Renal pelvis (tissue), 4 donors: ENCODE results near the gene PARP3. TPM values are rescaled to one million over a fixed set of nuclear protein-coding genes. Genes with fewer than 3 reads are reported as not detected.

Source experiments
- DNase-seq: peaks from one replicate; pipeline ENCODE4 v3.0.0-alpha.2; 2013
- polyA plus RNA-seq, 3 donors: library from polyadenylated mRNA; unstranded; fragments of 120-200 nt; gene quantifications; one replicate each; pipeline ENCODE4 v1.2.1, GENCODE V29; 2013; ENCODE audit not compliant: insufficient read length in 3 of 3

Gene PARP3
- polyA plus RNA-seq, 3 donors, result 17.6 to 23.3 (median 20.2) TPM

DNA sequence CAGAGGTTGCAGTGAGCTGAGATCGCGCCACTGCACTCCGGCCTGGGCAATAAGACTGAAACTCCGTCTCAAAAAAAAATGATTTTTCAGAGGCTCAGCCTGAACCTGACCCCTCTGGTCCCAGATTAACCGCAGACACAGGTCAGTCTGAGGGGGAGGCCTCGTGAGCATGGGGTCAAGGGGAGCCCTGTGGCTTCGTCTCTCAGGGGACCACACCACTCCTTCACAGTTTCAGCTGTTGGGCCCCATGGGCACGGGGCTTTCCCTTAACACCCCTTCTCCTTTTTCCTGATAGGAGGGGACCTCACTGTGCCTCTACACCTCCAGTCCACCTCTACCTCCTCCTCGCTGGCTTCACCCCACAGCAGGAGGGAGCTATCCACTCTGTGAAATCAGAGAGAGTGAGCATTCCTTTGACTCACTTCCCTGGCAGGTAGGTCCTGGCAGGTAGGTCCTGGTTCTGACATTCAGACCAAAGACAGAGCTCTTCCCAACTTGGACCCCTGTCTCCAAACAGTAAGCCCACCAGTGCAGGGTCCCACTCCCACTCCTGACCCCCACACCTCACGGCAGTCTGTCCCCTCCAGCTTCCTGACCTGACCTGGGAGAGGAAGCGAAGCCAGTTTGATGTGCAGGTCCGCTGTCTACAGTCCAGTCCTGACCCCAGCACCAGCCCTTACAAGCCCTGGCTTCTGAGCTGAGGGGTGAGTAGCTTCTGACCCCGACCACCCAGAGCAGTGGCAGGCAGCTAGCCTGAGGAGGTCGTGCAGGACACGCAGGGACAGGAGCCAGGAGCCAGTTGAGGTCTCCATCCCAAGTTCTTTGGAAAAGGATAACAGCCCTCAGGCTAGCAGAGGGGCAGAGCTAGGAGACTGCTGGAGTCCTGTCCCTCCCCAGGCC is 9.4 kb upstream of the PARP3 start:
- DNase-seq, result no peak

DNA sequence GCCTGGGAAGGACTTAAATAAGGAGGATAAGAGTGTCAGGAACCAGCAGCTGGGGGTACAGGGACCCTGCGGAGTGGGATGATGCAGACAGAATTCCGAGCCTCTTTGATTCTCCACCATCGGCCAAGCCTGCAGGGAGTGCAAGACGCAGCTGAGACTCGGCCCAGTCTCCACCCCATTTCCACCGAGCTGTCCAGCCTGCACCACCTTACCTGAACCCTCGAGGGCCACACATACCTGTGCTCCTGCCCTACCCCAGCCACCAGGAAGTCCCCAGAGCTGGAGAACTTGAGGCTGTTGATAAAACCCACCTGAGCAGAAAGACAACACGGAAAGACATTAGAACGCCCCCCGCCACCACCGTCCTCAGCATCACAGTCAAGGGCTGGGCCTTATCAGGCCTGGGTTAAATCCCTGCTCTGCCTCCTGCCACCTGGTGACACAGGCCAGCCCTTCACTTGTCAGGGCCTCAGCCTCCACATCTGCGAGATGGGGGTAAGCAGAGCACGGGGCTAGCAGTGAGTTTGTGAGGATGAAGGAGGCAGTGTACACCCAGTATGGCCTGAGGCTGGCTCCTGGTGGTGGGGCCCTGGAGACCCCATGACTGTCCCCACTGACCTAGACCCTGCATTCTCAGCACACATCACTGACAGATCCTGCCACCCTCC is 8.6 kb upstream of the PARP3 start:
- DNase-seq, result no peak

DNA sequence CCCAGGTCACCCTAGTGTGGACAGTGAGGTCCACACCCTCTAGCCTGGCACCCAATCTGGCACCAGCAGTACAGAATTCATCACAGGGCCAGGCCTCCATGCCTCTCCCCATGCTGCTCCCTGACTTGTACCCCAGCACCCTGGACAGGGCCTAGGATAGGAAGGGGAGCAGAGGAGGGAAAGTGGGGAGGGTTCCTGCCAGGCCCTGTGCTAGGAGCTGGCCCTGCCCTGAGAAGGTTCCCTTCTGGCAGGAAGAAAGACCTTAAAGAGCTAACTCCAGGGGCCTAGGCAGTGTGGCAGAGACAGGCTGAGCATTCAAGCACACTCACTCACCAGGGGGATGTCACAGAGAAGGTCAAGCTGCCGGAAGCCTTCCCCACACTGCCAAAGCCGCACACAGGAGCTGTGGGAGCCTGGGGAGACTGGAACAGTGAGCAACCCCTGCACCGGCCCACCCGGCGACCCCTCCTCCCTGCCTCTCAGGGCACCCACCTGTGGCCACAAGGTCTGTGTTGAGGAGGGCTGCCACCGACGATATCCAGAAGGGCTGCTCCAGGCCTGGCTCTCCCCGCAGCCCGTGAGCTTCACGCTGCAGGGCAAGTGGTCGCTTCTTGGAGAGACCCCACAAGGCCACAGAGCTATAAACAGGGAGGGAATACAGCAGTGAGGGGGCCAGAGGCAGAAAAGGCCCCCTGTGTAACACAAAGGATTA is 7.9 kb upstream of the PARP3 start:
- no peak for DNase-seq

DNA sequence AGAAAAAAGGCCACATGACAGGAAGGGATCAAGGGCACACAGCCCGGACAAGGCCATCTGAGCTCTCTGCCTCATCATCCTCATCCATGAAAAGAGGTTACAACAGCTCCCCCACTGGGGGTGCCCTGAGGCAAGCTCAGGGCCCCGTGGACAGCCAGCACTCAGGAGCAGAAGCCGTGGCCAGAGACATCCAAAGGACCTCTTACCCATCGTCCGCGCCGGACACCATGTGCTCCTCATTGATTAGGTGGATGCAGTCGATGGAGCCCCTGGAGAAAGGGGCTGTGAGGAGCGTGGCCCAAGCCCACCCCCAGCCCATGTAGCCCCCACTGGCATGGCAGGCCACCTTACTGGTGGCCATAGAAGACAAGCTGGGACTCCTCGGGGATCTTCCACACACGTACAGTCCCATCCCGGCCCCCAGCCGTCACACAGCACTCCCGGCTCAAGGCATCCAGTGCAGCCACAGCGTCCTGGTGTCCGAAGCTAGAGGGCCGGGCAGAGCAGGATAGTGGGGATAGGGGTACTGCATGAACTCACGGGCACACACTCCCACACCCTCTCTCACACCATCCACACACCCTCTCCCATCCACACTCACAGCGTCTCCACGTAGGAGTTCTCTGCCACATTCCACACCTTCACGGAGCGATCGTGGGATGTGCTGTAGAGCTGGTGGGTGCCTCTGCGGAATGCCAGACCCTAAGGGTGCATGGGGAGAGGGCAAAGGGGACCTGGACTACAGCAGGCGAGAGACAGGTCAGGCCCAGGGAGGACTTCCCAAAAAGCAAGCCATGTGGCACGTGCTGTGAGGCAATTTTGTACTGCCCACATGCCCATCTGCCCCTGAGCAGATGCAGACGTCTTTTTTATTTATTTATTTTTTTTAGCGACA is 6.9 kb upstream of the PARP3 start:
- no peak for DNase-seq

DNA sequence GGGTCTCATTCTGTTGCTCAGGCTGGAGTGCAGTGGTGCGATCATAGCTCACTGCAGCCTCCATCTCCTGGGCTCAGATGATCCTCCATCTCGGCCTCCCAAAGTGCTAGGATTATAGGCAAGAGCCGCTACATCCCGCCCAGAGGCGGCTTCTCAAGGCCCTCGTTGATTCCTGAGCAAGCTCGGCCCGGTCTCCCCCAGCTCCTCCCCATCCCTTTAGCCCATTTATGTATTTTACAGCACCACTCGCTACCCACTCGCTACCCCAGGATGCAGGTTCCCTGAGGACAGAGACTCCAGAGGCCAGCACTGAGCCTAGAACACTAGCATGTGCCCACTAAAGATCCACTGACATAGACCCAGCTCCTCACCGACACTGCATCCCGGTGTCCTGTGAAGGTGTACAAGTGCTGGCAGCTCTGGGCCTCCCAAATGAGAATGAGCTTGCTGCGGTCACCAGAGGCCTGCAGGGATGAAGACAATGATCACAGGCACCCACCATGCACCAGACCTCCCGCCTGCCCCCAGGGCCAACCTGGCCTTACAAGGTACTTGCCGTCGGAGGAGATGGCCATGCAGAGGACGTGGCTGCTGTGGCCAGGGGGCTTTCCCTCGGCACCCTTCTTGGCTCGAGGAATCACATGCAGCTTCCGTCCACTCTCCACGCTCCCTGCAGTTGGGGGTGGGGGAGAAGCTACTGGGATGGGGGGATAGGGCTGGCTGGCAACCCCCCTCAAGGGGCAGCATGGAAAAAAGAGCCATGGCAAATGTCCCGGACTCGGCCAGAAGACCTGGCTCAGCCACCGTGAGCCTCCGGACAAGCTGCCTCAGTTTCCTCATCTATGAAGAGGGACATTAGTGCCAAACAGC is 6.0 kb upstream of the PARP3 start:
- DNase-seq, result no peak

DNA sequence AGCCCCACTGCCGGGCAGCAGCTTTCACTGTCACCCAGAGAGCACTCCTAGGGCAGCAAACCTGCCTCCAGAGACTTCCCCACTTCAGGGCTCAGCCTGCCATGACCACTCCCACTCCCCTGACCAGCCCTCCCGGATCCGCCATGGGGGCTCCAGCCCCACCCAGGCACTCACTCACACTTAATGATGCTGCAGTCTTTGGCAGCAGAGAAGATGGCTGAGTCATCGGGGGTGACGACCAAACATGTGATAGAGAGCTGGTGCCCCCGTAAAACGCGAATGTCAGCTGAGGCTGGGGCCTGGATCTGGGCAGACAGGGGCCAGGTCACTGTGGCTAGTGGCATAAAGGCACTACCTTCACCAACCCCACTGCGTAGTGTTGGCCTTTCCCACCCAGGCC is 5.1 kb upstream of the PARP3 start:
- no peak for DNase-seq

DNA sequence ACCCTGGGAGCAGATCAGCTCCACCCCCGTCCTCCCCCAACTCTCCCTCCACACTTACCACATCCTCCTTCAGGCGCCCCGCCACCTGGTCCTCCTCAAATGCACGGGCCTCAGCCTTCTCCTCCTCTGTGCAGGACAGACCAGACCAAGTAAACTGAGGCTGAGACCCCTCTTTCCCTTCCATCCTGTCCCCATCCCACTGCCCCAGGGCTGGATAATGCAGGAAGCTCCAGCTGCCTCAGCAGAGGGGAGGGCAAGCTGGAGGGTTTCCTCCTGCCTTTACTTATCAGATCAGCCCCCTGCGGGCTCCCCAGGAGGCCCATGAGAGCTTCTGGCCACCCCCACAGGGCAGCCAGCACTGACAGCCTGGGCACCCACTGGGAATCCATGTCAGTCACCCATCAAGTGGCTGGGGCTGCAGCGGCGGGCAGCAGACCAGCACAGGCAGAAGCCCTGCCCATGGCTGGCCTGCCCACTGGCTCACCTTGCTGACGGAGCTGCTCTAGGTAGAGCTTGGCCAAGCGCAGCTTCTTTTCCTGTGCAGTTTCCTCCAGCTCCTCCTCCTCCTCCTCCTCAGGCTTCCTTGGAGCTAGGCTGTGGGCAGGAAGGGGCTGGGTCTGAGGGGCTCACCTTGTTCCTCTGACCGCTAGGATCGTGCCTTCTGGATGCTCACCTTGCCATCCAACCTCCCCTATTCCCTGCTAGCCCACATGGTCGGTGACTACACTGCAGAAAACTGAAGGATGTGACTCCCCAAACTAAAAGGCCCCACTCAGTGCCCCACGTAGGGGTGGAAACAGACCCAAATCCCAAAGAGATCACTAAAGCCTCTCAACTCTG is 4.3 kb upstream of the PARP3 start:
- DNase-seq, result no peak

DNA sequence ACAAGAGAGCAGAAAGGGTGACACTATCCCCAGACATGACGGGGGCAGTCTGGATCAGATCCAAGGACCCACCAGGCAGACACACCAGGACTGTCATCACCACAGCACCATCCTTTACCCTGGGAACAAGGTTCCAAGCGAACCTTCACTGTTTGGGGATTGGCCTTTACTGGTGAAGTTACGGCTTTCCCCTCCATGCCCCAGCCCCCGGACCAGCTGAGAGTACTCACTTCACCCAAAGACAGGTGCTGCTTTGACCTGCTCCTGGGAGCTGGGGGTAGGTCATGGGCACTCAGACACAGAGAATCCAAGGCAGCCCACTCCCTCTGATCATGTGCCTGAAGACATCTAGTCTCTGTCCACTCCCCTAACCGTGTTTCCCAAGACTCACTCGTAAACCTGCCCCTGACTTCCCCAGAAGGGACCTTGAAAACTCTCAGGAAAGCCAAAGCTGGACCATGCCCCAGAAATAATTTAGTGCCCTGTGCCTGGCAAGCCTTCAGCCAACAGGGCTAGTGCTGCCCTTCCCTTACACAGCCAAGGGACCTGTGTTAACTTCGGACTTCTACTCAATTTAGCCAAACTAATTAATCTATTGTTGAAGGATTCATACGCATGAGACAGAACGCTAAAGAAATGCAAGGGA is 3.3 kb upstream of the PARP3 start:
- DNase-seq, result no peak

DNA sequence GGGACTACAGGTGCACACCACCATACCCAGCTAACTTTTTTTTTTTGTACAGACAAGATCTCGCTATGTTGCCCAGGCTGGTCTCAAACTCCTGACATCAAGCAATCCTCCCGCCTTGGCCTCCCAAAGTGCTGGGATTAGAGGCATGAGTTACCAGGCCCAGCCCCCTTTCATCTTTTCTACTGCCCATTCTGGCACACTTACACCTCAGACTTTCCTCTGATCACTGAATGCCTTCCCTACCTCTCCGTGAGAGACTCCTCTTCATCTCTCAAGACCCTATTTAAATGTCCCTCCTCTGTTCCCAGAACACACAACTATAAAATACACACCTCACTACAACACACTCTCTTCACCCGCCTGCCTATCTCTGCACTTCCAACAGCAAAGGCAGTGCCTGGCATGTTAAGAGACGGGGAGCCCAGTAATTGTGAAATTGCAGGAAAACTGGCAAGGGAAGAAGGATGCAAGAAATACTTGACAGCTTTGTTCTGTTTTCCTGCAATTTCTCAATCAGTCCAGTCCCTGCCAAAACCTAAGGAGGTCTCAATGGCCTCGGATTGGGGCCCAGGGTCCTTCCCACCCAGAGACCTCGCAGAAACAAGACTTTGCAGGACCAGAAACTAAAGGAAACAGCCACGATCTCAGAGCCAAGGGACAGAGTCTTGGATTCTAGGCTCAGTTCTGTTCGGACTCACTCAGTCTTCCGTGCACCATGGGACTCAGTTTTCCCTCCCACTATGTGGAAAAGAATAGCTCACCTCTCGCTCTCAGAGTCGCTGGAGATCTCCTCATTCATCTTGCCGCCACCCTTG is 1.3 kb upstream of the PARP3 start:
- DNase-seq, result no peak

DNA sequence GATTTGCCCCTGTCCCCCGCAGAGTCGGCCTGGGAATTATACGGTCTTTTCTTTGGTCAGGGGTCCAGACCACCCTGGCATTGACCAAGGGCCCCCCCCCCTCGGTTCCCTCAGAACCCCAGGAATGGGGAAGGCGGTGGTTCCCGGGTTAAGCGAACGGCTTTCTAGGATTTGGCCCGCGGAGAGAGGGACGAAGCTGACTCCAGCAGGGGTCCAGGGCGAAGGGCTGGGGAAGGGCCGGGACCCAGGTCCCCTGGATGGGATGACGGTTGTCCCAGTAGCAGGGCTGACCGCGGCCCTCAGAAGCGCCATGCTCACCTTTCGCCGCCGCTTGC is 733 bp upstream of the PARP3 start:
- no peak for DNase-seq

DNA sequence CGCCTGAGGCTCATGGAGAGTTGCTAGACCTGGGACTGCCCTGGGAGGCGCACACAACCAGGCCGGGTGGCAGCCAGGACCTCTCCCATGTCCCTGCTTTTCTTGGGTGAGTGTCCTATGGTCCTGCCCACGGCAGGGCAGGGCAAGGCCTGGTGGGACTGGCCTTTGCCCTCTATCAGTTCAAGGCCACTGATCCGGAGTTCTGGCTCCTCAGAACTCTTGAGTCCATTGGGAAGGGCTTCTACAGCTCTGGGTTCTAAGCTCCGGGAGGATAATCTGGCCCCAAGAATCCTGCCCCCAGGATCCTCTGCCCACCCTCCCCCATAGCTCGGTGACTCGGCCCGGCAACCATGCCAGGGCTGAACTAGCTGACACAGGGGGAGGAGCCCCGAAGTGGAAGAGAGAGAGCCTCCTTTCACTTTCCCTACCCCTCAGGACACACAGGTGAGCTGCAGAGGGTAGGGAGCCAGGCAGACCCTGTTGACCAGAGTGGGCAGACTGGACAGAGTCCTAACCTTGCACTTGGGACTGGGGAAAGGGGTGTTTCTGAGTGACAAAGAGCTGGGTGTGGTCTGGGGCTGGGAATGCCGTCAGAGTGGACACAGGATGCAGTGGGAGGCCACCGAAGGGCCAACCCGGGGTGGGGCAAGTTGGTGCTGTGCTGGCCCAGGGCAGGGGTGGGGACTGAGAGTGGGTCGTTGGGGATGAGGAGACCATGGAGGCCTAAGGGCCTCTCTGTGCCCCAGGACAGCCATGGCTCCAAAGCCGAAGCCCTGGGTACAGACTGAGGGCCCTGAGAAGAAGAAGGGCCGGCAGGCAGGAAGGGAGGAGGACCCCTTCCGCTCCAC is 664 bp downstream of the PARP3 start:
- no peak for DNase-seq

DNA sequence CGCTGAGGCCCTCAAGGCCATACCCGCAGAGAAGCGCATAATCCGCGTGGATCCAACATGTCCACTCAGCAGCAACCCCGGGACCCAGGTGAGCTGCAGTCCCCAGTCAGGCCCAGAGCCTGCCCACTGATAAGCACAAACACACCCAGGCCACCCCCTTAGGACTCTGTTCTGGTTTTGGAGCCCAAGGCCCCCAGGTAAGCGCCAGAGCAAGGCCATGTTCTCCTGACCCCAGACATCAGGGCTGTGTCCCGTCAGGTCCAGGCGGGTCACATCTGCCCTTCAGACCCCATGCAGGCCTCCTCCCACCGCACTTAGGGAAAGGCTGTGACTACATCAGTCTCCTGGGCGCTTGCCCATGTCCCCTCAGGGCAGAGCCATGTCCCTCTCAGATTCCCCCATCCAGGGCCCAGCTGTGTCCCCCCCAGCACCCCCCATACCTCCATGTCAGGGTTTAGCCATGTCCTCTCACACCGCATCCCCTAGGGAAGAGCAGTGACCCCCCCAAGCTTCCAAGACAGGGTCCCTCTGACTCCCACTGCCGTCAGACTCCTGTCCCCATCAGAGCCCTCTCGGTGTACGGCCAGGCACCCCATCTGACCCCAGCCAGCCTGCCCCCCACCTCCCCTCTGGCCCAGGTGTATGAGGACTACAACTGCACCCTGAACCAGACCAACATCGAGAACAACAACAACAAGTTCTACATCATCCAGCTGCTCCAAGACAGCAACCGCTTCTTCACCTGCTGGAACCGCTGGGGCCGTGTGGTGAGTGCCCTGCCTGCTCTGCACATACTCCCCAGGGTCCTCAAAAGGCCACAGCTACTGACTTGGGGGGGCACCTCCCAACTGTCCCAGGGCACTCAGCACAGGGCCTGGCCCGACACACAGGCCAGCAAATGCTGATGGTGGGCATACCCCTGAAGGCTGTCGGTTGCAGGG is 1.6 kb downstream of the PARP3 start:
- DNase-seq, result no peak

DNA sequence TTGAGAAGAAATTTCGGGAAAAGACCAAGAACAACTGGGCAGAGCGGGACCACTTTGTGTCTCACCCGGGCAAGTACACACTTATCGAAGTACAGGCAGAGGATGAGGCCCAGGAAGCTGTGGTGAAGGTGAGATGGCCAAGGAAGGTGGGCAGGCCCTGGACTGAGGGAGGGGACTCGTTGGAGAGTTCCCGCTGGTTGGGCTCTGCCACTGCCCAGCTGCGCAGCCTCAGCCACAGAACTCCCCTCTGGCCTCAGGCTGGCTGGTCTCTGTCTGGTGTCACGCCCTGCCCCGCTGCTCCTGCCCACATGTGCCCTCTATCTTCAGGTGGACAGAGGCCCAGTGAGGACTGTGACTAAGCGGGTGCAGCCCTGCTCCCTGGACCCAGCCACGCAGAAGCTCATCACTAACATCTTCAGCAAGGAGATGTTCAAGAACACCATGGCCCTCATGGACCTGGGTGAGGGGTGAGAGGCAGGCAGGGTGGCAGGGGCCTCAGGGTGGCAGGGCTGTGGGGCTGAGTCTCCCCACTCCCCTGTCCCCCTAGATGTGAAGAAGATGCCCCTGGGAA is 2.4 kb downstream of the PARP3 start:
- DNase-seq, result no peak

DNA sequence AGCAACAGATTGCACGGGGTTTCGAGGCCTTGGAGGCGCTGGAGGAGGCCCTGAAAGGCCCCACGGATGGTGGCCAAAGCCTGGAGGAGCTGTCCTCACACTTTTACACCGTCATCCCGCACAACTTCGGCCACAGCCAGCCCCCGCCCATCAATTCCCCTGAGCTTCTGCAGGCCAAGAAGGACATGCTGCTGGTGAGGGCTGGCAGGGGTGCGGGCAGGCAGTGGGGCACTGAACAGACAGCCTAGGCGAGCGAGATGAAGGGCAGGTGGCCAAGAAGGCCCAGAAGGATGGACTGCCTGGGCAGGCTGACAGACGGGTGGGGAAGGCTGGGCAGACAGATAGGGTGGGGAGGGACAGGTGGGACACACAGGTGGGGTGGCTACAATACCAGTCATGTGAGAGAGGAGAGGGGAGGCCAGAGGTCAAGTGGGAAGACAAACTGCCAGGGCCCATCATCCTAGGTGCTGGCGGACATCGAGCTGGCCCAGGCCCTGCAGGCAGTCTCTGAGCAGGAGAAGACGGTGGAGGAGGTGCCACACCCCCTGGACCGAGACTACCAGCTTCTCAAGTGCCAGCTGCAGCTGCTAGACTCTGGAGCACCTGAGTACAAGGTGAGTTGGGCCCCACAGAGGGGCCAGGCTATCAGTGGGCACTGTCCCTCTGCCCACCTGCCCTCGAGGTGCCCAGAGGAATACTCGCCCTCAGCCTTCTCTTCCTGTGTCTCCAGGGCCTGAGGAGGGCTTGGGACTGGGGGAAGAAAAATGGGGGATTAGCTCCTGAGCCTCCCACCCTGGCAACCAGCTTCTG is 3.1 kb downstream of the PARP3 start:
- DNase-seq, result no peak
